GM10266 (cell line): ENCODE data around the gene DNASE2B.

ENCODE experiments used
- DNase-seq: peaks from one replicate; pipeline ENCODE4 v3.0.0; 2012; ENCODE audit errors: extremely low spot score
- CTCF ChIP-seq: IDR thresholded peaks from 2 replicates; pipeline ENCODE4 v1.5.1; 2012; ENCODE audit warnings: mild to moderate bottlenecking, low read depth; ENCODE audit not compliant: control insufficient read depth, insufficient read depth; ENCODE audit errors: missing control alignments

The DNASE2B gene

GRCh38 chr1:84373436-84374141, 24.7 kb upstream of the DNASE2B start:
- DNase-seq: no peak
- TF ChIP-seq CTCF: no peak

GRCh38 chr1:84374991-84375696, 23.1 kb upstream of the DNASE2B start:
- DNase-seq: no peak
- TF ChIP-seq CTCF: no peak

- DNase-seq: no peak
- no peak for TF ChIP-seq CTCF
Measured at GRCh38 chr1:84376000-84376910, 22.0 kb upstream of the DNASE2B start.

- no peak for TF ChIP-seq CTCF
- no peak for DNase-seq
Measured at GRCh38 chr1:84377480-84378095, 20.7 kb upstream of the DNASE2B start.

DNA sequence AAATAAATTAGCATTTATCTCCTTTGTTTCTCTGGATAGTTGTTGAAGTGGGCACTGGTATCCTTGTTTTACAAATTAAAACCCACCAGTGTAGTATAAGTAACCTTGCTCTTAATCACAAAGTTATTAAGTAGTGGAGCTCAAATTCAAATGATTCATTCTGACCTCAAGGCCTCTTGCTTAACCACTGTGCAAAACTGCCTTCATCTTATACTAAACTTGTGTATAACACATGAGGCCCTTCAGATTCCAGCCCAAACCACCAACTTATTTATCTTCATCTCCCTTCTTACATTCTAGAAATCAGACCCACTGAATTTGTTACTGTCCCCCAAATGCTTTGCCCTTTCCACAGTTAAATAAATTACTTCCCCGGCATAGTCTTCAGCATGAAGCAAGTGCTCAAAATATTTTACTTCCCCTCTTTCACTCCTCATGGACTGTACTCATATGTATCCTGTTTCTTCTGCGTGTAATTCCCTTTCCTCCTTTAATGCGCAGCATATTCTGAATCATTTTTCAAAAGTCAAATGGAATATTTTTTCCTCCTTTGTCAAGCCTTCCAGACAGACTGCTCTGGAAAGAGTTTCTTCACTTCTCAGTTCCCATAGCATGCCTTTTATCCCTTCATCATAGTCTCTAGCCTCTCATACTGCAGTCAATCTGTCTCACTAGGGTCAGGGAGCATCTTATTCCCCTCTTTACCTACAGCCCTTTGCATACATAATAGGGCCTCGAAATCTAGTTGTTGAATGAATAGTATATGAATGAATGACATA, 19.0 kb upstream of the DNASE2B start:
- no peak for TF ChIP-seq CTCF
- DNase-seq: no peak

GRCh38 chr1:84379917-84380180, 18.4 kb upstream of the DNASE2B start:
- DNase-seq: no peak
- TF ChIP-seq CTCF: no peak
